Forelimb muscle (tissue), 1 donor: ENCODE data around the gene HPCA. TPM values are rescaled to one million over a fixed set of nuclear protein-coding genes. Genes with fewer than 3 reads are reported as not detected.
"Not testable (repeated sequence)": the region's sequence is repeated elsewhere in the genome, so short reads cannot be mapped to it uniquely, and the experiment has no call there.

Source experiments
- DNase-seq: peaks from one replicate; pipeline ENCODE4 v3.0.0-alpha.2; 2013; ENCODE audit warnings: low read depth
- polyA plus RNA-seq: library from polyadenylated mRNA; unstranded; fragments of 120-200 nt; gene quantifications from one replicate; pipeline ENCODE4 v1.2.1, GENCODE V29; 2013; ENCODE audit not compliant: insufficient read length

HPCA gene
- polyA plus RNA-seq, 1 donor = 0.15 TPM

- DNase-seq = no peak
These were observed 16.2 kb downstream of the HPCA start for GRCh38 chr1:32902535-32902920.

GRCh38 chr1:32903991-32904785 is 17.9 kb downstream of the HPCA start:
- no peak for DNase-seq

GRCh38 chr1:32904797-32905196 is 18.5 kb downstream of the HPCA start:
- no peak for DNase-seq

- DNase-seq = not testable (repeated sequence)
These were observed 19.3 kb downstream of the HPCA start for GRCh38 chr1:32905588-32905987.

- DNase-seq = no peak
These were observed 20.4 kb downstream of the HPCA start for GRCh38 chr1:32906654-32907053.

- no peak for DNase-seq
These were observed 21.1 kb downstream of the HPCA start for GRCh38 chr1:32907435-32907834.

GRCh38 chr1:32910319-32910718 is 24.0 kb downstream of the HPCA start:
- DNase-seq = no peak

- no peak for DNase-seq
These were observed 29.7 kb downstream of the HPCA start for GRCh38 chr1:32915766-32916706.

- no peak for DNase-seq
These were observed 31.2 kb downstream of the HPCA start for GRCh38 chr1:32917521-32917920.

- no peak for DNase-seq
These were observed 31.9 kb downstream of the HPCA start for GRCh38 chr1:32918179-32918578.

- DNase-seq = no peak
These were observed 33.8 kb downstream of the HPCA start for GRCh38 chr1:32919811-32920733.

GRCh38 chr1:32920833-32921232 is 34.5 kb downstream of the HPCA start:
- DNase-seq = no peak

GRCh38 chr1:32924881-32925344 is 38.6 kb downstream of the HPCA start:
- no peak for DNase-seq

- no peak for DNase-seq
These were observed 39.3 kb downstream of the HPCA start for GRCh38 chr1:32925403-32926162.

- DNase-seq = no peak
These were observed 40.3 kb downstream of the HPCA start for GRCh38 chr1:32926562-32926961.

- no peak for DNase-seq
These were observed 41.1 kb downstream of the HPCA start for GRCh38 chr1:32927441-32927840.

GRCh38 chr1:32928285-32928684 is 42.0 kb downstream of the HPCA start:
- no peak for DNase-seq

GRCh38 chr1:32928715-32929114 is 42.4 kb downstream of the HPCA start:
- no peak for DNase-seq

GRCh38 chr1:32929366-32929765 is 43.1 kb downstream of the HPCA start:
- no peak for DNase-seq

GRCh38 chr1:32931760-32932159 is 45.5 kb downstream of the HPCA start:
- no peak for DNase-seq
